Transverse colon (tissue), 4 donors: Measurements from ENCODE around the gene STX8. TPM values are rescaled to one million over a fixed set of nuclear protein-coding genes. Genes with fewer than 3 reads are reported as not detected.

Experiments
- DNase-seq: peaks from one replicate; pipeline ENCODE4 v3.0.0-alpha.2; 2019
- H3K27ac ChIP-seq, 4 donors: fragments of 200-600 bp; sonication (generic); 2 replicates each; pipeline ENCODE4 v1.5.1; 2016 to 2018; ENCODE audit warnings: inconsistent platforms in 4 of 4
- H3K27me3 ChIP-seq: fragments of 200-600 bp; sonication (generic); 2 replicates; pipeline ENCODE4 v1.5.1; 2017; ENCODE audit warnings: inconsistent platforms
- H3K36me3 ChIP-seq, 4 donors: fragments of 200-600 bp; sonication (generic); 2 replicates each; pipeline ENCODE4 v1.5.1; 2017 to 2019; ENCODE audit warnings: inconsistent platforms in 4 of 4
- H3K4me1 ChIP-seq, 4 donors: fragments of 200-600 bp; sonication (generic); 2 replicates each; pipeline ENCODE4 v1.5.1; 2017 to 2020; ENCODE audit warnings: inconsistent platforms in 4 of 4
- H3K4me3 ChIP-seq, 4 donors: fragments of 200-600 bp; sonication (generic); 1 replicate in 1 of 4; 2 replicates in 3 of 4; pipeline versions ENCODE4 v1.5.1 to v1.6.1; 2017 to 2019; ENCODE audit warnings: inconsistent platforms in 4 of 4
- H3K9me3 ChIP-seq, 2 donors: fragments of 200-600 bp; sonication (generic); 2 replicates each; pipeline ENCODE4 v1.5.1; 2017 to 2019; ENCODE audit warnings: inconsistent platforms in 2 of 2
- EP300 ChIP-seq: sonication (generic); formaldehyde crosslinking; IDR thresholded peaks from one replicate; pipeline ENCODE4 v1.6.1; 2017; ENCODE audit warnings: antibody characterized with exemption, low read depth
- POLR2A ChIP-seq: fragments of 450-650 bp; IDR thresholded peaks from one replicate; pipeline ENCODE4 v1.6.1; 2016; ENCODE audit warnings: antibody characterized with exemption, mild to moderate bottlenecking, moderate library complexity
- POLR2AphosphoS5 ChIP-seq, 3 donors: sonication (generic); formaldehyde crosslinking; IDR thresholded peaks; one replicate each; pipeline ENCODE4 v1.6.1; 2016; ENCODE audit warnings: antibody characterized with exemption in 3 of 3
- WGBS, 2 donors: methylation state at CpG; one replicate each; pipeline ENCODE4 v1.1.5; 2018; ENCODE audit warnings: low coverage in 1 of 2; 5-methylcytosine and 5-hydroxymethylcytosine counted together
- in situ Hi-C, 4 donors: fragments of 200-750 bp; cut with MboI; loops; one replicate each; pipeline versions ENCODE4 v1.15.0 to v1.15.1; 2017; ENCODE audit warnings: low sequenced_read_pairs in 3 of 4, low pct_ligation_motif_present in 1 of 4, low pct_unique_long_range_greater_than_20kb in 1 of 4
- intact Hi-C: fragments of 100-400 bp; cut with DNase I; formaldehyde crosslinking; loops from one replicate; pipeline ENCODE4 v1.15.1; 2023; ENCODE audit warnings: low total_unique reads
- total RNA-seq, 4 donors: library from RNA; depleted of rRNA; stranded (reverse); fragments of >200 nt; gene quantifications; one replicate each; pipeline ENCODE4 v1.1.0, GENCODE V29; 2016
- TF ChIP-seq, protein P1 (sequence below), 5 experiments: fragments of 200-600 bp in 3 of 5; fragments of 450-650 bp in 2 of 5; sonication (generic) in 3 of 5; IDR thresholded peaks; 1 replicate in 2 of 5; 2 replicates in 3 of 5; pipeline ENCODE4 v1.5.1; 2016 to 2017; ENCODE audit warnings: antibody characterized with exemption in 5 of 5, inconsistent platforms in 3 of 5, mild to moderate bottlenecking in 2 of 5, moderate library complexity in 1 of 5

The STX8 gene
- total RNA-seq, 4 donors from 2014 or later, result 18.0 to 53.8 (median 38.3) TPM

DNA sequence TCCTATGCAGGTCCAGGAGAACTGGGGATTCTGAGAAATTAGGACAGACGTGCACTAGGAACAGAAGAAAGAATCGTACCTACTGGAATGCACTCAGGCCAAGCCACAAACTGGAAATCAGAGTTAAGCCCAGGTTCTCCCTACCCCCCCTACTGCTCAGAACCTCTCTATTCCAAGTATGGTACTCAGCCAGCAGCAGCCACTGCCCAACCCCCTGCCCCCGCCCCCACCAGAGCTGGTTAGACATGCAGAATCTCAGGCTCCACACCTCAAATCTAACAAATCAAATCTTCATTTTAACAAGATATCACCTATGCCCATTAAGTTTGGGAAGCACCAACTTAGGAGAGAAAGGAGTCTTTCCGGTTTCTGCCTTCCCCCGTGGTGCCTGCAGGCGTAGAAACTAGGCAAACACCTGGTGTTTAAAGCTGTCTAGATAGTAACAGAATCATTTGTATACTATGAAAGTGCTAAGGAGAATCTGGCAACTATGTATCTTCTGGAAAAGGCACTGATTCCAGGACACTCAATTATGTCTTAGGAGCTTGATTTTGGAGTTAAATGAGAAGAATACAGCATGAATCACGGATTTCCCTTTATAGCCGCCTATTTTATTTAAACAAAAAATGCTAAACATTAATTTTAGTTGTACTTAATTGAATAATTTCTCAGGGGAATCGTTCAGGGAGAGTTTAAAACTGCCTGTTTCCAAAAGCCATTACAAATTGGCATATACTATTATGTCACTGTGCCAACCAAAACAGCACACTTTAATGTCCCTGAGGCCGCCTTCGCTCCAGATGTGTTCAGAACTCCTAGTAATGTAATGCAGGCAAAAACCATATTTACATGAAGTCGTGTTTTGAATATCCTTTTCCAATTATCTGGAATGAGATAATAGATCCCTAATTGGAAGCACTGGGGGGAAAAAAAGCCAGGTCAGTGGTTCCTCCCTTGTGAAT, 166.5 kb downstream of the STX8 start:
- Histone ChIP-seq H3K36me3 (no peaks in the 10 kb centered on the region), H3K9me3 (no peaks in the 10 kb centered on the region), H3K27ac (no peak overlapping the region), H3K4me3 (no peak overlapping the region), H3K27me3 (no peaks in the 10 kb centered on the region), H3K4me1 (peaks cover 0 to 5% (median 0%) of the 10 kb centered on the region in 4 donors)
- DNase-seq, result no peak
- TF ChIP-seq, protein P1, sequence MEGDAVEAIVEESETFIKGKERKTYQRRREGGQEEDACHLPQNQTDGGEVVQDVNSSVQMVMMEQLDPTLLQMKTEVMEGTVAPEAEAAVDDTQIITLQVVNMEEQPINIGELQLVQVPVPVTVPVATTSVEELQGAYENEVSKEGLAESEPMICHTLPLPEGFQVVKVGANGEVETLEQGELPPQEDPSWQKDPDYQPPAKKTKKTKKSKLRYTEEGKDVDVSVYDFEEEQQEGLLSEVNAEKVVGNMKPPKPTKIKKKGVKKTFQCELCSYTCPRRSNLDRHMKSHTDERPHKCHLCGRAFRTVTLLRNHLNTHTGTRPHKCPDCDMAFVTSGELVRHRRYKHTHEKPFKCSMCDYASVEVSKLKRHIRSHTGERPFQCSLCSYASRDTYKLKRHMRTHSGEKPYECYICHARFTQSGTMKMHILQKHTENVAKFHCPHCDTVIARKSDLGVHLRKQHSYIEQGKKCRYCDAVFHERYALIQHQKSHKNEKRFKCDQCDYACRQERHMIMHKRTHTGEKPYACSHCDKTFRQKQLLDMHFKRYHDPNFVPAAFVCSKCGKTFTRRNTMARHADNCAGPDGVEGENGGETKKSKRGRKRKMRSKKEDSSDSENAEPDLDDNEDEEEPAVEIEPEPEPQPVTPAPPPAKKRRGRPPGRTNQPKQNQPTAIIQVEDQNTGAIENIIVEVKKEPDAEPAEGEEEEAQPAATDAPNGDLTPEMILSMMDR (IDR thresholded peaks at IDR 0.05), result no peak
- TF ChIP-seq POLR2AphosphoS5 (IDR thresholded peaks at IDR 0.05) (no peak), EP300 (no peak), POLR2A (no peak)
- intact Hi-C loops (no loop called here), in situ Hi-C loops (no loop called here)
- 74 to 82% methylated on average over 10 to 12 of the region's 12 CpGs for WGBS, 2 donors

DNA sequence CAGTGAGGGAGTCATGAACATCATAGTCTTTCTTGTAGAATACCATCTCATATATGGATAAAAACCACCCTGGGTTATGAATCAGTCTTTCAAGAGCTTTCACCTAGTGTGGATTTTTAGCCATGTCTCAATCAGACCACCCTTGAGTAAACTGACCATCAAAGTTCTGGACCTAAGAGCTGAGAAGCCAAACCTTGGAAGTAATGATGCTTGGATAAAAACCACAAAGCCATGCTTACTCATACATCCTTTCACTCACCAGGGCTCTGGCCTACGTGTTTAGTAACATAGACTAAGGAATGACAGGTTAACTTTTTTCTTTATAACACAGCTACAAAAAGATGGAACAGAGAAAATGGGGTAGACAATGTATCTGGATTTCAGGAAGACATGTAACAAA, 167.2 kb downstream of the STX8 start:
- intact Hi-C loops, result no loop called here
- Histone ChIP-seq H3K4me3 (no peak overlapping the region), H3K36me3 (no peaks in the 10 kb centered on the region), H3K9me3 (no peaks in the 10 kb centered on the region), H3K27ac (no peak overlapping the region), H3K27me3 (no peaks in the 10 kb centered on the region), H3K4me1 (peaks cover 0 to 5% (median 0%) of the 10 kb centered on the region in 4 donors)
- no peak for DNase-seq
- in situ Hi-C loops, result no loop called here
- WGBS, 2 donors, result 83 to 91% methylated on average over 1 of the region's 1 CpG
- no peak for TF ChIP-seq POLR2AphosphoS5 (IDR thresholded peaks at IDR 0.05)
- no peak for TF ChIP-seq POLR2A
- TF ChIP-seq, protein P1 (IDR thresholded peaks at IDR 0.05), result no peak
- TF ChIP-seq EP300, result no peak

GRCh38 chr17:9406046-9406606, 169.5 kb downstream of the STX8 start:
- no peaks in the 10 kb centered on the region for H3K27me3 ChIP-seq
- WGBS, 2 donors, result 81 to 100% methylated on average over 2 of the region's 2 CpGs
- in situ Hi-C loops, result no loop called here
- TF ChIP-seq POLR2A (no peak), POLR2AphosphoS5 (IDR thresholded peaks at IDR 0.05) (no peak), EP300 (no peak)
- TF ChIP-seq, protein P1 (IDR thresholded peaks at IDR 0.05), result no peak
- H3K27ac ChIP-seq, result no peak overlapping the region
- no peak overlapping the region for H3K4me3 ChIP-seq
- intact Hi-C loops, result no loop called here
- peaks cover 0 to 5% (median 0%) of the 10 kb centered on the region in 4 donors for H3K4me1 ChIP-seq
- H3K36me3 ChIP-seq, result no peaks in the 10 kb centered on the region
- DNase-seq, result no peak
- H3K9me3 ChIP-seq, result no peaks in the 10 kb centered on the region

GRCh38 chr17:9403257-9403656, 172.4 kb downstream of the STX8 start:
- no peaks in the 10 kb centered on the region for H3K9me3 ChIP-seq
- no peaks in the 10 kb centered on the region for H3K27me3 ChIP-seq
- in situ Hi-C loops (no loop called here), intact Hi-C loops (no loop called here)
- 82 to 88% methylated on average over 3 to 4 of the region's 4 CpGs for WGBS, 2 donors
- H3K4me3 ChIP-seq, result no peak overlapping the region
- no peaks in the 10 kb centered on the region for H3K36me3 ChIP-seq
- DNase-seq, result no peak
- H3K4me1 ChIP-seq, result no peaks in the 10 kb centered on the region
- no peak for TF ChIP-seq EP300
- TF ChIP-seq, protein P1 (IDR thresholded peaks at IDR 0.05), result no peak
- H3K27ac ChIP-seq, result no peak overlapping the region
